ENCODE measurements around the gene GPRC6A. TPM values are rescaled to one million over a fixed set of nuclear protein-coding genes. Genes with fewer than 3 reads are reported as not detected.
A peak's percentile ranks its signal among the peaks of the same experiment; 100 is the strongest.

GPRC6A gene
- total RNA-seq, 1 donor from 2014 or later: not detected

GRCh38 chr6:116799945-116800344 is 28.9 kb downstream of the GPRC6A start:
- Histone ChIP-seq H3K4me3 (no peak overlapping the region), H3K27me3 (no peaks in the 10 kb centered on the region), H3K27ac (no peak overlapping the region), H3K4me1 (no peaks in the 10 kb centered on the region), H3K36me3 (no peaks in the 10 kb centered on the region), H3K9me3 (no peaks in the 10 kb centered on the region)
- no peak for TF ChIP-seq CTCF (IDR thresholded peaks at IDR 0.05)
- intact Hi-C loops (cut with DNase I): no loop called here
- DNase-seq (ENCODE audit: low spot score in 2 of 2): no peak

GRCh38 chr6:116797585-116797984 is 31.3 kb downstream of the GPRC6A start:
- TF ChIP-seq CTCF (IDR thresholded peaks at IDR 0.05): no peak
- H3K36me3 ChIP-seq: no peaks in the 10 kb centered on the region
- intact Hi-C loops (cut with DNase I): no loop called here
- DNase-seq (ENCODE audit: low spot score in 2 of 2): no peak
- H3K27me3 ChIP-seq: no peaks in the 10 kb centered on the region
- H3K4me3 ChIP-seq: no peak overlapping the region
- no peaks in the 10 kb centered on the region for H3K4me1 ChIP-seq
- no peak overlapping the region for H3K27ac ChIP-seq
- no peaks in the 10 kb centered on the region for H3K9me3 ChIP-seq

GRCh38 chr6:116793224-116793623 is 35.7 kb downstream of the GPRC6A start:
- no peaks in the 10 kb centered on the region for H3K27me3 ChIP-seq
- H3K9me3 ChIP-seq: no peaks in the 10 kb centered on the region
- no peaks in the 10 kb centered on the region for H3K36me3 ChIP-seq
- intact Hi-C loops (cut with DNase I): no loop called here
- no peak for TF ChIP-seq CTCF (IDR thresholded peaks at IDR 0.05)
- no peak overlapping the region for H3K27ac ChIP-seq
- no peak for DNase-seq (ENCODE audit: low spot score in 2 of 2)
- no peaks in the 10 kb centered on the region for H3K4me1 ChIP-seq
- H3K4me3 ChIP-seq: no peak overlapping the region

GRCh38 chr6:116783852-116784251 is 45.0 kb downstream of the GPRC6A start:
- intact Hi-C loops (cut with DNase I): no loop called here
- Histone ChIP-seq H3K4me3 (no peak overlapping the region), H3K36me3 (no peaks in the 10 kb centered on the region), H3K9me3 (no peaks in the 10 kb centered on the region), H3K4me1 (no peaks in the 10 kb centered on the region), H3K27me3 (no peaks in the 10 kb centered on the region), H3K27ac (no peak overlapping the region)
- TF ChIP-seq CTCF (IDR thresholded peaks at IDR 0.05): no peak
- no peak for DNase-seq (ENCODE audit: low spot score in 2 of 2)

GRCh38 chr6:116779573-116780164 is 49.2 kb downstream of the GPRC6A start:
- H3K4me1 ChIP-seq: no peaks in the 10 kb centered on the region
- no peaks in the 10 kb centered on the region for H3K27me3 ChIP-seq
- DNase-seq (ENCODE audit: low spot score in 2 of 2): no peak
- no peaks in the 10 kb centered on the region for H3K36me3 ChIP-seq
- peak in 1 of 3 experiments; percentile 32 for TF ChIP-seq CTCF (IDR thresholded peaks at IDR 0.05)
- intact Hi-C loops (cut with DNase I): no loop called here
- H3K9me3 ChIP-seq: no peaks in the 10 kb centered on the region
- no peak overlapping the region for H3K4me3 ChIP-seq
- H3K27ac ChIP-seq: no peak overlapping the region

- Histone ChIP-seq H3K36me3 (no peaks in the 10 kb centered on the region), H3K4me3 (no peak overlapping the region), H3K4me1 (no peaks in the 10 kb centered on the region), H3K27me3 (no peaks in the 10 kb centered on the region), H3K27ac (no peak overlapping the region), H3K9me3 (no peaks in the 10 kb centered on the region)
- intact Hi-C loops (cut with DNase I): no loop called here
- TF ChIP-seq CTCF (IDR thresholded peaks at IDR 0.05): no peak
- DNase-seq (ENCODE audit: low spot score in 2 of 2): no peak
Measured at GRCh38 chr6:116773886-116774285, 55.0 kb downstream of the GPRC6A start.

All from ascending aorta (tissue), 2 donors.